DND-41 (cell line): ENCODE data around the gene GADD45B.

Experiments used
- CTCF ChIP-seq: IDR thresholded peaks from 2 replicates; pipeline ENCODE4 v1.5.1; 2012; ENCODE audit warnings: borderline replicate concordance, low read length, moderate library complexity, mild to moderate bottlenecking; ENCODE audit not compliant: poor library complexity, severe bottlenecking; ENCODE audit errors: extremely low read depth
- EZH2 ChIP-seq: IDR thresholded peaks from 3 replicates; pipeline ENCODE4 v1.6.1; 2012; ENCODE audit warnings: borderline replicate concordance, low read depth, mild to moderate bottlenecking, moderate library complexity, low read length, inconsistent platforms; ENCODE audit not compliant: severe bottlenecking

- no peak for TF ChIP-seq CTCF
- TF ChIP-seq EZH2, result no peak
Measured at GRCh38 chr19:2440515-2440914, 35.4 kb upstream of the GADD45B start.
